Activated T-helper 17 cell treated with anti-CD3 and anti-CD28 coated beads, Interleukin-2, amount 50 U/mL, for 72 hours (primary cell): ENCODE measurements around the gene SMPD3. TPM values are rescaled to one million over a fixed set of nuclear protein-coding genes. Genes with fewer than 3 reads are reported as not detected.

Experiments
- ATAC-seq: fragments of 150-1000 bp; cut with Tn5 transposase; replicated peaks from 2 replicates; pipeline ENCODE4 v1.10.0; 2021; ENCODE audit warnings: mild to moderate bottlenecking, moderate library complexity
- H3K27ac Mint-ChIP-seq: one replicate; pipeline ENCODE4 v1.8.0; 2022; ENCODE audit warnings: mixed read lengths
- H3K27me3 Mint-ChIP-seq: one replicate; pipeline ENCODE4 v1.8.0; 2022; ENCODE audit warnings: mixed read lengths
- H3K36me3 Mint-ChIP-seq: one replicate; pipeline ENCODE4 v1.8.0; 2022; ENCODE audit warnings: low read depth, mild to moderate bottlenecking, mixed read lengths
- H3K4me1 Mint-ChIP-seq: one replicate; pipeline ENCODE4 v1.8.0; 2022; ENCODE audit warnings: mixed read lengths
- H3K4me3 Mint-ChIP-seq: one replicate; pipeline ENCODE4 v1.8.0; 2022; ENCODE audit warnings: mild to moderate bottlenecking, mixed read lengths
- H3K9me3 Mint-ChIP-seq: one replicate; pipeline ENCODE4 v1.8.0; 2022; ENCODE audit warnings: mixed read lengths
- total RNA-seq, 2 donors: library from RNA; stranded (reverse); gene quantifications; one replicate each; pipeline ENCODE4 v1.2.3, GENCODE V29; 2022

SMPD3 gene
- total RNA-seq, 2 donors from 2014 or later: 0.19 to 0.45 TPM

GRCh38 chr16:68380676-68381362 is 67.5 kb downstream of the SMPD3 start:
- Mint-ChIP-seq H3K27me3 (no peaks in the 10 kb centered on the region), H3K4me3 (no peak overlapping the region), H3K4me1 (peaks cover 17% of the 10 kb centered on the region), H3K27ac (no peak overlapping the region), H3K9me3 (no peaks in the 10 kb centered on the region), H3K36me3 (no peaks in the 10 kb centered on the region)
- ATAC-seq: no peak

- peaks cover 17% of the 10 kb centered on the region for H3K4me1 Mint-ChIP-seq
- no peaks in the 10 kb centered on the region for H3K27me3 Mint-ChIP-seq
- no peaks in the 10 kb centered on the region for H3K9me3 Mint-ChIP-seq
- H3K27ac Mint-ChIP-seq: no peak overlapping the region
- ATAC-seq: no peak
- H3K4me3 Mint-ChIP-seq: no peak overlapping the region
- H3K36me3 Mint-ChIP-seq: no peaks in the 10 kb centered on the region
Measured at GRCh38 chr16:68380348-68380670, 68.0 kb downstream of the SMPD3 start.

GRCh38 chr16:68379472-68380347 is 68.6 kb downstream of the SMPD3 start:
- H3K9me3 Mint-ChIP-seq: no peaks in the 10 kb centered on the region
- peaks cover 15% of the 10 kb centered on the region for H3K4me1 Mint-ChIP-seq
- no peaks in the 10 kb centered on the region for H3K27me3 Mint-ChIP-seq
- H3K36me3 Mint-ChIP-seq: no peaks in the 10 kb centered on the region
- ATAC-seq: no peak
- H3K27ac Mint-ChIP-seq: no peak overlapping the region
- H3K4me3 Mint-ChIP-seq: no peak overlapping the region

- H3K4me1 Mint-ChIP-seq: peaks cover 9% of the 10 kb centered on the region
- no peak for ATAC-seq
- H3K27me3 Mint-ChIP-seq: no peaks in the 10 kb centered on the region
- no peak overlapping the region for H3K27ac Mint-ChIP-seq
- H3K36me3 Mint-ChIP-seq: no peaks in the 10 kb centered on the region
- H3K4me3 Mint-ChIP-seq: no peak overlapping the region
- no peaks in the 10 kb centered on the region for H3K9me3 Mint-ChIP-seq
Measured at GRCh38 chr16:68378436-68379415, 69.6 kb downstream of the SMPD3 start.

DNA sequence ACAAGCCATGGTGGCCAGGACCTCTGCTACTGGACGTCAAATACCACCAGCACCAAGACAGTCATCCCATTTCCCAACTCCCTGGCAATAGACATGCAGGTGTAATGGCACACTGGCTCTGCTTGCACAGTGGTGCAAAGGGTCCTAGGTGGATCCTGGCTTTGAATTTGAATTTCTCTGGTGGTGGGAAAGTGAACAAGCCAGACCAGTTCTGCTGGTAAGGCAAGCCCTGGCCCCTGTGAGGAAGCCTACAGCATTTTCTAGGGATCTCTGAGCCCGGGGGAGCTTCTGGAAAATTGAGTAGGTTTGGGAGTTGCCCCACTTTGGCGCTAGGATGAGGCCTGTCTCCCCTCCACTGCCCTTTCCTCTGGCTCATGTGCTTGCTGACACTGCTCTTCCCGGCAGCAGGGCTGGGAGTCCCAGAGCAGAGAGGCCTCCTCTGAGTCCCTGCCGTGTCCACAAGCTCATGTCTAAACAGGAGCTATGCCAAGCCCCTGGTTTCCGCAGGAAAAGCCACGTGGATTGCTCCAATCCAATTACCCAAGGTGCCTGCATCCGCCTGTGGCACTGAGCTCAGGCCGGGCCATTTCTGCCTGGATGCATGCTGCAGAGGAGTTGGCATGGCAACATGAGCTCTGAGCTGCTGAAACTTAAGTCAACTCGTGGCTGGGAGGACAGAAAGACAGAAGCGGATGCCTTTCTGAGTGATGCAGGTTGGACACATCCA is 70.5 kb downstream of the SMPD3 start:
- no peak overlapping the region for H3K4me3 Mint-ChIP-seq
- H3K4me1 Mint-ChIP-seq: peaks cover 7% of the 10 kb centered on the region
- ATAC-seq: no peak
- H3K36me3 Mint-ChIP-seq: no peaks in the 10 kb centered on the region
- H3K27me3 Mint-ChIP-seq: no peaks in the 10 kb centered on the region
- no peak overlapping the region for H3K27ac Mint-ChIP-seq
- no peaks in the 10 kb centered on the region for H3K9me3 Mint-ChIP-seq

GRCh38 chr16:68377221-68377620 is 71.1 kb downstream of the SMPD3 start:
- Mint-ChIP-seq H3K36me3 (no peaks in the 10 kb centered on the region), H3K9me3 (no peaks in the 10 kb centered on the region), H3K27me3 (no peaks in the 10 kb centered on the region), H3K27ac (no peak overlapping the region), H3K4me1 (peaks cover 7% of the 10 kb centered on the region), H3K4me3 (no peak overlapping the region)
- ATAC-seq: no peak

- Mint-ChIP-seq H3K36me3 (no peaks in the 10 kb centered on the region), H3K4me1 (peaks cover 7% of the 10 kb centered on the region), H3K27me3 (no peaks in the 10 kb centered on the region), H3K27ac (no peak overlapping the region), H3K9me3 (no peaks in the 10 kb centered on the region), H3K4me3 (no peak overlapping the region)
- no peak for ATAC-seq
Measured at GRCh38 chr16:68376590-68376989, 71.7 kb downstream of the SMPD3 start.

- ATAC-seq: no peak
- no peak overlapping the region for H3K4me3 Mint-ChIP-seq
- no peaks in the 10 kb centered on the region for H3K27me3 Mint-ChIP-seq
- no peaks in the 10 kb centered on the region for H3K36me3 Mint-ChIP-seq
- H3K27ac Mint-ChIP-seq: no peak overlapping the region
- H3K9me3 Mint-ChIP-seq: no peaks in the 10 kb centered on the region
- H3K4me1 Mint-ChIP-seq: peaks cover 7% of the 10 kb centered on the region
Measured at GRCh38 chr16:68375801-68376536, 72.3 kb downstream of the SMPD3 start.

GRCh38 chr16:68374961-68375660 is 73.2 kb downstream of the SMPD3 start:
- no peaks in the 10 kb centered on the region for H3K9me3 Mint-ChIP-seq
- ATAC-seq: no peak

GRCh38 chr16:68374246-68374805 is 74.0 kb downstream of the SMPD3 start:
- H3K27ac Mint-ChIP-seq: no peak overlapping the region
- no peaks in the 10 kb centered on the region for H3K9me3 Mint-ChIP-seq
- H3K4me3 Mint-ChIP-seq: no peak overlapping the region
- ATAC-seq: no peak
- H3K4me1 Mint-ChIP-seq: peaks cover 14% of the 10 kb centered on the region
- no peaks in the 10 kb centered on the region for H3K36me3 Mint-ChIP-seq
- H3K27me3 Mint-ChIP-seq: no peaks in the 10 kb centered on the region

More at GRCh38 chr16:68374961-68375660, 73.2 kb downstream of the SMPD3 start:
- no peak overlapping the region for H3K27ac Mint-ChIP-seq
- H3K27me3 Mint-ChIP-seq: no peaks in the 10 kb centered on the region
- H3K4me3 Mint-ChIP-seq: no peak overlapping the region
- H3K36me3 Mint-ChIP-seq: no peaks in the 10 kb centered on the region
- H3K4me1 Mint-ChIP-seq: peaks cover 11% of the 10 kb centered on the region

DNA sequence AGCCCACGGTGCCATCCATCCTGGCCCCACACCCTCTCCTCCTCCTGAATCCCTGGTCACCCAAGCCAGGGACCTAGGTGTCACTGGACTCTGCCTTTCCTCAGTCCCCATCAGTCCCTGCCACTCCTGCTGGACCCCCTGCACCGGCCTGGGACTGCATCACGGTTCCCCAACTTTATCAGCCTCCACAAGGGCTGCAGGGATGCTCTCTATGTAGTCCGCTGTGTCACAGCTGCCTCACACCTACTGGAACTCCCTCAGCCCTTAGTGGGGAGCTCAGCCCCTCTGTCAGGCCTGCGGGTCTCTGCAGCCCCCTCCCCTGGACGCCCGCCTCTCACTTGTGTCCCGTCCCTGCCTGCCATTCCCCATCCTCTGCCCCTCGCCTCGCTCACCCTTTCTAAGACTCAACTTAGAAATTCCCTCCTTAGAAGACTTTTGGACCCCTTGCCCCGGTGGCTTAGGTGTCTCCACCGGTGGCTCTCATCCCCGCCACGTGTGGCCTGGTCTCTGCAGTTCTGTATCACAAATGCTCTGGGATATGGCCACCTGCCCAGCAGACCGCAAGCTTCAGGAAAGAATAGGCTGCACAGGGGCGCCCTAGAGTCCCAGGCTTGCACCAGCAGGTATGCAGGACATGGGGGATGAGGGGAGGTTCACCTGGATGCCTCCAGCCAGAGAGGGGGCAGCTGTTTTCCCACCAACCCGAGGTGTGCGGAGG is 74.6 kb downstream of the SMPD3 start:
- H3K4me1 Mint-ChIP-seq: peaks cover 15% of the 10 kb centered on the region

GRCh38 chr16:68372806-68373205 is 75.5 kb downstream of the SMPD3 start:
- H3K27me3 Mint-ChIP-seq: no peaks in the 10 kb centered on the region
- H3K4me1 Mint-ChIP-seq: peaks cover 24% of the 10 kb centered on the region
- no peak overlapping the region for H3K27ac Mint-ChIP-seq
- no peak overlapping the region for H3K4me3 Mint-ChIP-seq
- no peaks in the 10 kb centered on the region for H3K36me3 Mint-ChIP-seq
- ATAC-seq: no peak
- H3K9me3 Mint-ChIP-seq: no peaks in the 10 kb centered on the region

More for the DNA sequence above, 74.6 kb downstream of the SMPD3 start:
- H3K27ac Mint-ChIP-seq: no peak overlapping the region
- no peak overlapping the region for H3K4me3 Mint-ChIP-seq
- no peaks in the 10 kb centered on the region for H3K9me3 Mint-ChIP-seq
- no peaks in the 10 kb centered on the region for H3K27me3 Mint-ChIP-seq
- ATAC-seq: no peak
- H3K36me3 Mint-ChIP-seq: no peaks in the 10 kb centered on the region
